Esophagus squamous epithelium (tissue), 5 donors: ENCODE measurements around the gene TBC1D5. TPM values are rescaled to one million over a fixed set of nuclear protein-coding genes. Genes with fewer than 3 reads are reported as not detected.
"Not testable (repeated sequence)": the region's sequence is repeated elsewhere in the genome, so short reads cannot be mapped to it uniquely, and the experiment has no call there.

Experiments used
- DNase-seq: peaks from one replicate; lab custom pipeline; 2025; lab: John Stamatoyannopoulos, UW
- H3K27ac ChIP-seq, 4 donors: fragments of 200-600 bp; sonication (generic); one replicate each; pipeline ENCODE4 v1.5.1; 2016 to 2019; ENCODE audit warnings: mild to moderate bottlenecking in 1 of 4
- H3K27me3 ChIP-seq, 4 donors: fragments of 200-600 bp; sonication (generic); 1 replicate in 3 of 4; 2 replicates in 1 of 4; pipeline versions ENCODE4 v1.5.1 to v1.6.0; 2017 to 2021; ENCODE audit warnings: antibody characterized with exemption in 1 of 4
- H3K36me3 ChIP-seq, 3 donors: fragments of 200-600 bp; sonication (generic); one replicate each; pipeline ENCODE4 v1.5.1; 2016 to 2019
- H3K4me1 ChIP-seq, 3 donors: fragments of 200-600 bp; sonication (generic); one replicate each; pipeline ENCODE4 v1.5.1; 2017 to 2019
- H3K4me3 ChIP-seq, 4 donors: fragments of 200-600 bp; sonication (generic); 1 replicate in 3 of 4; 2 replicates in 1 of 4; pipeline ENCODE4 v1.5.1; 2016 to 2019; ENCODE audit warnings: mild to moderate bottlenecking in 2 of 4, moderate library complexity in 1 of 4
- H3K9me3 ChIP-seq, 3 donors: fragments of 200-600 bp; sonication (generic); one replicate each; pipeline ENCODE4 v1.5.1; 2016 to 2019
- POLR2A ChIP-seq, 4 donors: fragments of 450-650 bp; IDR thresholded peaks; one replicate each; pipeline ENCODE4 v1.6.1; 2017; ENCODE audit warnings: antibody characterized with exemption in 4 of 4, mild to moderate bottlenecking in 4 of 4, moderate library complexity in 3 of 4
- WGBS, 2 donors: methylation state at CpG; one replicate each; pipeline ENCODE4 v1.1.5; 2018; 5-methylcytosine and 5-hydroxymethylcytosine counted together
- intact Hi-C: fragments of 100-400 bp; cut with DNase I; formaldehyde crosslinking; loops from one replicate; pipeline ENCODE4 v1.15.0; 2022
- total RNA-seq, 4 donors: library from RNA; depleted of rRNA; stranded (reverse); fragments of >200 nt; gene quantifications; one replicate each; pipeline ENCODE4 v1.1.0, GENCODE V29; 2016
- TF ChIP-seq, protein P1 (sequence below), 6 experiments: fragments of 450-650 bp in 4 of 6; fragments of 200-600 bp in 2 of 6; sonication (generic) in 2 of 6; IDR thresholded peaks; one replicate each; pipeline ENCODE4 v1.5.1; 2016 to 2019; ENCODE audit warnings: antibody characterized with exemption in 6 of 6, mild to moderate bottlenecking in 4 of 6, moderate library complexity in 4 of 6
- donor health status: DM: yes; HTN: yes; CAD: no.

Gene TBC1D5
- total RNA-seq, 4 donors from 2014 or later, result 32.8 to 56.1 (median 39.9) TPM

DNA sequence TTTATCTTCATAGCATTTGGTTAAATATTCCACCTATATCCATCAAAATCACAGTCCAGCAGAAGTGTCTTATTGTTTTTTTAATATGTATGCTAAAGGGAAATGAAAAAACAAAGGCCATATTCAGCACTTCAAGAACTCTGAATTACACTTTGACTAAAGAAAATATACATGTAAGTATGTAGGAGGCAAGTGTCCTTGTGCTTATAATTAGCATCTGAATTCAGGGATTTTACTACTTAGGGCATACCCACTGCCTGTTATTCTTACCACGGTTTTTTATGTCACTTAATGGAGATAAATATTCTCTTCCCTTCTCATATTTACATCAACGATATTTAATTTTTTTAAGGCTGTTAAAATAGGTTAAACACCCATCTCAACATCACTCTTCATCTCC, 117.3 kb downstream of the TBC1D5 start:
- no peak overlapping the region for H3K27ac ChIP-seq
- H3K36me3 ChIP-seq, result peaks cover 0 to 22% (median 0%) of the 10 kb centered on the region in 3 donors
- H3K27me3 ChIP-seq, result no peaks in the 10 kb centered on the region
- 68 to 76% methylated on average over 2 of the region's 2 CpGs for WGBS, 2 donors
- no peaks in the 10 kb centered on the region for H3K9me3 ChIP-seq
- DNase-seq, result no peak
- H3K4me3 ChIP-seq, result no peak overlapping the region
- no peak for TF ChIP-seq POLR2A (IDR thresholded peaks at IDR 0.05)
- TF ChIP-seq, protein P1, sequence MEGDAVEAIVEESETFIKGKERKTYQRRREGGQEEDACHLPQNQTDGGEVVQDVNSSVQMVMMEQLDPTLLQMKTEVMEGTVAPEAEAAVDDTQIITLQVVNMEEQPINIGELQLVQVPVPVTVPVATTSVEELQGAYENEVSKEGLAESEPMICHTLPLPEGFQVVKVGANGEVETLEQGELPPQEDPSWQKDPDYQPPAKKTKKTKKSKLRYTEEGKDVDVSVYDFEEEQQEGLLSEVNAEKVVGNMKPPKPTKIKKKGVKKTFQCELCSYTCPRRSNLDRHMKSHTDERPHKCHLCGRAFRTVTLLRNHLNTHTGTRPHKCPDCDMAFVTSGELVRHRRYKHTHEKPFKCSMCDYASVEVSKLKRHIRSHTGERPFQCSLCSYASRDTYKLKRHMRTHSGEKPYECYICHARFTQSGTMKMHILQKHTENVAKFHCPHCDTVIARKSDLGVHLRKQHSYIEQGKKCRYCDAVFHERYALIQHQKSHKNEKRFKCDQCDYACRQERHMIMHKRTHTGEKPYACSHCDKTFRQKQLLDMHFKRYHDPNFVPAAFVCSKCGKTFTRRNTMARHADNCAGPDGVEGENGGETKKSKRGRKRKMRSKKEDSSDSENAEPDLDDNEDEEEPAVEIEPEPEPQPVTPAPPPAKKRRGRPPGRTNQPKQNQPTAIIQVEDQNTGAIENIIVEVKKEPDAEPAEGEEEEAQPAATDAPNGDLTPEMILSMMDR (IDR thresholded peaks at IDR 0.05), result no peak
- no peaks in the 10 kb centered on the region for H3K4me1 ChIP-seq
- intact Hi-C loops, result no loop called here

DNA sequence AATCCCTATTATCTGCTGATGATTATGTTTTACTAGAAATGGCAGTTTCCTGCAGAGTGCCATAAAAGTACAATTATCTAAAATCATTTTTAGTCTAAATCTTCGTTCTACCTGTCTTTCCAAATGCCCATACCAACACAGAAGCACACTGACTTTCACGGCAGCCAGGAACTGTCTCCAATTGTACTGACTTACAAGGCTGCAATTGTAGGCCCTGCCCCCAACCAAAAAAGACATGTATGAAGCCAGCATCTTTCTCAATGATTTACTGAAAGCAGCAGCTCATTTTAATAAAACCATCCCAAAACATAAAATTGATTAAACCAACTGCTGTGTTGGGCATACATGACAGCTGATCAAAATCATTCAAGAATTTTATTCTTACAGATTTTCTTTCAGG, 119.0 kb downstream of the TBC1D5 start:
- Histone ChIP-seq H3K36me3 (peaks cover 0 to 28% (median 3%) of the 10 kb centered on the region in 3 donors), H3K4me1 (no peaks in the 10 kb centered on the region), H3K9me3 (no peaks in the 10 kb centered on the region), H3K4me3 (no peak overlapping the region), H3K27ac (no peak overlapping the region), H3K27me3 (no peaks in the 10 kb centered on the region)
- intact Hi-C loops, result no loop called here
- 84 to 95% methylated on average over 2 of the region's 2 CpGs for WGBS, 2 donors
- no peak for DNase-seq
- TF ChIP-seq, protein P1 (IDR thresholded peaks at IDR 0.05), result no peak
- TF ChIP-seq POLR2A (IDR thresholded peaks at IDR 0.05), result no peak

GRCh38 chr3:17619968-17620367, 122.5 kb downstream of the TBC1D5 start:
- no peak for DNase-seq
- H3K36me3 ChIP-seq, result peaks cover 0 to 40% (median 6%) of the 10 kb centered on the region in 3 donors
- H3K27me3 ChIP-seq, result no peaks in the 10 kb centered on the region
- H3K4me1 ChIP-seq, result no peaks in the 10 kb centered on the region
- H3K9me3 ChIP-seq, result no peaks in the 10 kb centered on the region
- TF ChIP-seq, protein P1 (IDR thresholded peaks at IDR 0.05), result no peak
- TF ChIP-seq POLR2A (IDR thresholded peaks at IDR 0.05), result no peak
- H3K27ac ChIP-seq, result no peak overlapping the region
- WGBS, 2 donors, result 95 to 97% methylated on average over 3 of the region's 3 CpGs
- H3K4me3 ChIP-seq, result no peak overlapping the region
- intact Hi-C loops, result no loop called here

- intact Hi-C loops, H3K4me1 ChIP-seq, H3K27me3 ChIP-seq, H3K4me3 ChIP-seq, H3K9me3 ChIP-seq, DNase-seq, H3K36me3 ChIP-seq, H3K27ac ChIP-seq: not testable (repeated sequence)
- 92% methylated on average over 4 of the region's 4 CpGs for WGBS, 2 donors
These were observed 129.4 kb downstream of the TBC1D5 start for GRCh38 chr3:17613017-17613416.

GRCh38 chr3:17607905-17608304, 134.5 kb downstream of the TBC1D5 start:
- no peak overlapping the region for H3K4me3 ChIP-seq
- TF ChIP-seq, protein P1 (IDR thresholded peaks at IDR 0.05), result no peak
- no peak for TF ChIP-seq POLR2A (IDR thresholded peaks at IDR 0.05)
- H3K27ac ChIP-seq, result no peak overlapping the region
- 88 to 92% methylated on average over 8 of the region's 8 CpGs for WGBS, 2 donors
- peaks cover 0 to 10% (median 3%) of the 10 kb centered on the region in 3 donors for H3K4me1 ChIP-seq
- DNase-seq, result no peak
- no peaks in the 10 kb centered on the region for H3K36me3 ChIP-seq
- H3K9me3 ChIP-seq, result no peaks in the 10 kb centered on the region
- intact Hi-C loops, result no loop called here
- H3K27me3 ChIP-seq, result no peaks in the 10 kb centered on the region

DNA sequence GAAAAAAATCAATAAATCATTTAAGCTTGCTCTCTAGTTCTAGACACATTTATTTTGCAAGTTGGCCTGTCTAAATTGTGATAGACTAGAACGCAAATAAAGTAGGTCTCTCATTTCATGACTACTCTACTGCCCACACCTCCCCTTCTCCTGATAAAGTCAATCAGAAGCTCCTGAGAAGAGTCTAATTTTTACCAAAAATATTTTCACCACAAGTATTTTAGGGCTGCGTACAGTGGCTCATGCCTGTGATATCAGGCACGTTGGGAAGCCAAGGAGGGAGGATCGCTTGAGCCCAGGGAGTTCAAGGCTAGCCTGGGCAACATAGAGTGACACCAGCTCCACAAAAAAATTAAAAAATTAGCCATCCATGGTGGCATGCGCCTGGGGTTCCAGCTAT, 136.5 kb downstream of the TBC1D5 start:
- Histone ChIP-seq H3K4me3 (no peak overlapping the region), H3K27ac (no peak overlapping the region), H3K9me3 (no peaks in the 10 kb centered on the region), H3K36me3 (no peaks in the 10 kb centered on the region), H3K27me3 (no peaks in the 10 kb centered on the region), H3K4me1 (peaks cover 0 to 10% (median 3%) of the 10 kb centered on the region in 3 donors)
- no peak for DNase-seq
- intact Hi-C loops, result no loop called here
- 92 to 95% methylated on average over 4 to 5 of the region's 5 CpGs for WGBS, 2 donors
- TF ChIP-seq POLR2A (IDR thresholded peaks at IDR 0.05), result no peak
- TF ChIP-seq, protein P1 (IDR thresholded peaks at IDR 0.05), result no peak
